GM20000 (cell line): ENCODE measurements around the gene PSMB7.
"Not testable (repeated sequence)": the region's sequence is repeated elsewhere in the genome, so short reads cannot be mapped to it uniquely, and the experiment has no call there.

Experiments used
- DNase-seq: peaks from one replicate; pipeline ENCODE4 v3.0.0; 2012; ENCODE audit warnings: low spot score
- TF ChIP-seq, protein P1 (sequence below): IDR thresholded peaks from 2 replicates; pipeline ENCODE4 v1.5.1; 2012; ENCODE audit warnings: mild to moderate bottlenecking, control low read depth; ENCODE audit errors: extremely low read depth, missing control alignments

Gene PSMB7

GRCh38 chr9:124436320-124436719, 21.1 kb upstream of the PSMB7 start:
- DNase-seq = no peak
- TF ChIP-seq, protein P1, sequence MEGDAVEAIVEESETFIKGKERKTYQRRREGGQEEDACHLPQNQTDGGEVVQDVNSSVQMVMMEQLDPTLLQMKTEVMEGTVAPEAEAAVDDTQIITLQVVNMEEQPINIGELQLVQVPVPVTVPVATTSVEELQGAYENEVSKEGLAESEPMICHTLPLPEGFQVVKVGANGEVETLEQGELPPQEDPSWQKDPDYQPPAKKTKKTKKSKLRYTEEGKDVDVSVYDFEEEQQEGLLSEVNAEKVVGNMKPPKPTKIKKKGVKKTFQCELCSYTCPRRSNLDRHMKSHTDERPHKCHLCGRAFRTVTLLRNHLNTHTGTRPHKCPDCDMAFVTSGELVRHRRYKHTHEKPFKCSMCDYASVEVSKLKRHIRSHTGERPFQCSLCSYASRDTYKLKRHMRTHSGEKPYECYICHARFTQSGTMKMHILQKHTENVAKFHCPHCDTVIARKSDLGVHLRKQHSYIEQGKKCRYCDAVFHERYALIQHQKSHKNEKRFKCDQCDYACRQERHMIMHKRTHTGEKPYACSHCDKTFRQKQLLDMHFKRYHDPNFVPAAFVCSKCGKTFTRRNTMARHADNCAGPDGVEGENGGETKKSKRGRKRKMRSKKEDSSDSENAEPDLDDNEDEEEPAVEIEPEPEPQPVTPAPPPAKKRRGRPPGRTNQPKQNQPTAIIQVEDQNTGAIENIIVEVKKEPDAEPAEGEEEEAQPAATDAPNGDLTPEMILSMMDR = no peak

DNA sequence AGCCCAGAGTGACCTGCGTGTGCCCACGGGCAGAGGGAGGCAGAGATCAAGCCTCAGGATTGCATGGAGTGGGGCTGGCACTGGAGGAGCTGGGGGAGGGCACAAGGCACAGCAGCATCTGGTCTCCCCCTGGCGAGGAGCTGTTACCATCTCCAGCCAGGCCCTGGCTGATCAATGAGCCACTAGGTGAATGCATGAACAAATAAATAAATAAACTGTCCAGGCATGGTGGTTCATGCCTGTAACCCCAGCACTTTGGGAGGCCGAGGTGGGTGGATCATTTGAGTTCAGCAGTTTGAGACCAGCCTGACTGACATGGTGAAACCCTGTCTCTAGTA, 14.3 kb upstream of the PSMB7 start:
- DNase-seq = no peak

DNA sequence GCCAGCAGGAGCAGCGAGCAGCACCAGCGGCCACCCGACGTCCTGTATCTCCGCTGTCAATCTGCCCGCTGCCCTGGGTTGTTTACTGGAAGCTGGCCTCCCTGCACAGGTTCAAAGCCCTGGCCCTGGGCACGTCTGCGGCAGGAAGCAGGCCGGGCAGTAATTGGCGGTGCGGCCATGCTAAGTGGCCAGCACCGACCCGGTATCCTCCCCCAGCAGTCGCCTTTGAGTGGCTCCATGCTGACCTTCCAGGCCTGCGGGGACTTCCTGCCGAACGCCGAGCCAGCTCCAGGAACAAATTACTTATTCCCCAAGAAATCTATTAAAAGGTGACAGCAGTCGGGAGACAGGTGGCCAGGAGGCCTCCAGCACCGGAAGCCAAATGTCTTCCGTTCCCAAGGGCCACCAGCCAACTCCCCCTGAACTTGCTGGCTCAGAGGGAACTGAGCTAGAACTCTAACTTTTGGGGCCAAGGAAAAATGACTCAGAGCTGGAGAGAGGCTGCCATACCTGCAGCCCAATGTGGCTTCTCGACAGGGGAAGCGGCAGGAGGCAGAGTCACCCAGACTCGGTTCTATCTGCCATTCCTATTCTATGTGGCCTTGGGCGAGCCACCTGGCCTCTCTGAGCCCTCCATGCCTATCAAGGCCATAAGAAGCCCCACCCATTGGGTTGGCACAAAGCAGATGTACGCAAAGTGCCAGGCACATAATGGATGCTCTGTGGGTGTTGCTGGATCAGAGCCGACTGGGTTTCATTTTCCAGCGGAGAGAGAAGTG, 13.7 kb upstream of the PSMB7 start:
- TF ChIP-seq, protein P1 = no peak
- DNase-seq = no peak

More for the DNA sequence above, 14.3 kb upstream of the PSMB7 start:
- TF ChIP-seq, protein P1 = no peak

GRCh38 chr9:124427281-124427680, 12.0 kb upstream of the PSMB7 start:
- TF ChIP-seq, protein P1 = no peak
- no peak for DNase-seq

DNA sequence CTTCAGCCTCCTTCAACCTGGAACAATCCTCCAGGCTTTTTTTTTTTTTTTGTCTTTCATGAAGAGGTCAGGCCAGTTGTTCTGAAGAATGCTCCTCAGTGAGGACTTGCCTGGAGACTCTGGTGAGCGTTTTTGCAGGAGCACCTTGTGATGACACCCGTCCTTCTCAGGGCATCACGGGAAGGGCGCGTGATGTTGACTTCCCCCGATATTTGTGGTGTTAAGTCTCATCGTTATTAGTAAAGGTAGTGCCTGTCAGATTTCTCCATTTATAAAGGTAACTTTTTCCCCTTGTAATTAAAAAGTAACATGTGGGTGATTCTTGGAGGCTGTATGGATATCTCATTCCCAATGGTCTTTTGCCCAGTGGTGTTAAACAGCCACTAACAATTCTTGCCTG, 11.1 kb upstream of the PSMB7 start:
- DNase-seq = no peak
- TF ChIP-seq, protein P1 = no peak

- not testable (repeated sequence) for DNase-seq
Observed at GRCh38 chr9:124425733-124426132, 10.5 kb upstream of the PSMB7 start.

DNA sequence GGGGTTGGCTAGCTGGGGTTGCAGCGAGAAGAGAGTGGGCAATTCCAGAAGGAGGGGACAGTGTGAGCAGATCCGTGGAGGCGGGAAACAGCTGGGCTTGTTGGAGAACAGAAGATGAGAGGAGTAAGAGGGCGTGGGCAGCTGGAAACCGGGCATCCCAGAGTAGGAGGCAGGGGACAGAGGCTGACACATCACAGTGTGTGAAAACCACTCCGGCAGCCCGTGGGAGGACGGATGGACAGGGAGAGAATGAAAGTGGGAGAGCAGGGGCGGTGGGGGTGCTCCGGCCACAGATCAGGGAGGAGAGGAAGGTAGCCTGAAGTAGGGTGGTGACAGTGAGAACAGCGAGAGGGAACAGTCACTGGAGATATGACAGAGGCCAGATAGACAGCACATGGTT, 8.3 kb upstream of the PSMB7 start:
- TF ChIP-seq, protein P1 = no peak
- no peak for DNase-seq

GRCh38 chr9:124423155-124423554, 7.9 kb upstream of the PSMB7 start:
- TF ChIP-seq, protein P1 = no peak
- no peak for DNase-seq
